ENCODE data around the gene REG4. TPM values are rescaled to one million over a fixed set of nuclear protein-coding genes. Genes with fewer than 3 reads are reported as not detected.
A peak's percentile ranks its signal among the peaks of the same experiment; 100 is the strongest.

Gene REG4
- total RNA-seq, 1 donor from 2014 or later = not detected

DNA sequence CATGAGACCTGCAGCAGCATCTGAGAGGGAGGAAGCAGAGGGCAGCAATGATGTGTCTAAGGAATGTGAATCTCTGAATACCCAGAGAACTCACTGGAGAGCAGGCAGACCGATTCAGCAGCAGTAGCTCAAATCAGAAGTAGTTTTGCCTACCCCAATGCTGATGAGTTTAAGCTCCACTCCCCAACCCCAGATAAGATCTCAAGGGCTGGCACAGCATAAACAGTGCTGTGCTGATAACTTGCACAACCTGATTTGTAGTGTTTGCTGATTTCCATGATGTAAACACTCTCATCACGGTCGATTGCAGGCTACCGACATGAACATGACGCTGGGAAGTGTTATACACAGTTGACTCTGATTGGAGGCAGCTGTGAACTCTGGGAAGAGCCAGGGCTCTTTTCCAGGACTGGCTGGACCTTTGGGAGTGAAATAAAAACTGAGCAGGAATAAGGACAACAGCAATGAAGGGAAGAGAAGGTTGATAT lies 31.3 kb downstream of the REG4 start:
- DNase-seq = peak; percentile 77

DNA sequence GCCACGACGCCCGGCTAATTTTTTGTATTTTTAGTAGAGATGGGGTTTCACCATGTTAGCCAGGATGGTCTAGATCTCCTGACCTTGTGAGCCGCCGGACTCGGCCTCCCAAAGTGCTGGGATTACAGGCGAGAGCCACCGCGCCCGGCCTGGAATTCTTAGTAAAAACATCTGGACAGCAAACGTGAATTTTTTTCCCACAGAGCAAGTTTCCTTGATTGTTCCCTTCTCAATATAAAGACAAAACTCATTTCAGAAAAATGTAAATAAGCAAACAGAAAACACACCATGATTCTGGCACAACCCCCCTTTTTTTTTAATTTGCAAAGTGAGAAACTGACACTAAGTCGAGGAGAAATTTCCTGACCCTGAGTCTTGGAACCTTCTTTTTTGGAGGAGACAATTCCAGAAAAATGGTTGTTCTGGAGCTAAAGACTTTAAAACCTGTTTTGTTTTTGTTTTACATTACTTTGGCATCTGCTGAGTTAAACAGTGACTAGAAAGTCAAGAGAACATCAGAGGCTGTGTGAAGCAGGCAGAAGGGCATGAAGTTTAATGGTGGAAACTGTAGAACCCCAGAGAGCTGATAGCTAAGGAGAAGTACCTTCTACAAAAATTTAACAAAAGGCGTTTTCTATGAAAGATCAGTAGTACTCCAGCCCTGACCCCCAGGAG lies 32.2 kb downstream of the REG4 start:
- DNase-seq = peak; percentile 31

DNA sequence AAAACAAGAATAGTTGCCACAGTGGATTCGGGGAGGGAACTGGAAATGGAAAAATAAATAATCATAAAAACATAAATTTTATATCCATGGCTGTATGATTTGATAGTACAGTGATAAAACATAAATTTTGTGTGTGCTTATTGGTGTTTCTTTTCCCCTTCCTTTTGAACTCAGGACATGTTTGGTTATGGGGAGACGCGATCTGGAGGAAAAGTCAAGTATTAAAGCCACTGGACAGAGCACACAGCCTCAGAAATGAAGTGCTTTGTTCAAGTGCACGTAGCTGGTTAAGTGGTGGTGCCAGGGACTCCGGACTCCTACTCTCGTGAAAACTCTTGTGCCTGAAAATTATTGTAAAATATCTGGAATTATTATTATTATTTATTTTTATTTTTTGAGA lies 32.9 kb downstream of the REG4 start:
- DNase-seq = no peak

DNA sequence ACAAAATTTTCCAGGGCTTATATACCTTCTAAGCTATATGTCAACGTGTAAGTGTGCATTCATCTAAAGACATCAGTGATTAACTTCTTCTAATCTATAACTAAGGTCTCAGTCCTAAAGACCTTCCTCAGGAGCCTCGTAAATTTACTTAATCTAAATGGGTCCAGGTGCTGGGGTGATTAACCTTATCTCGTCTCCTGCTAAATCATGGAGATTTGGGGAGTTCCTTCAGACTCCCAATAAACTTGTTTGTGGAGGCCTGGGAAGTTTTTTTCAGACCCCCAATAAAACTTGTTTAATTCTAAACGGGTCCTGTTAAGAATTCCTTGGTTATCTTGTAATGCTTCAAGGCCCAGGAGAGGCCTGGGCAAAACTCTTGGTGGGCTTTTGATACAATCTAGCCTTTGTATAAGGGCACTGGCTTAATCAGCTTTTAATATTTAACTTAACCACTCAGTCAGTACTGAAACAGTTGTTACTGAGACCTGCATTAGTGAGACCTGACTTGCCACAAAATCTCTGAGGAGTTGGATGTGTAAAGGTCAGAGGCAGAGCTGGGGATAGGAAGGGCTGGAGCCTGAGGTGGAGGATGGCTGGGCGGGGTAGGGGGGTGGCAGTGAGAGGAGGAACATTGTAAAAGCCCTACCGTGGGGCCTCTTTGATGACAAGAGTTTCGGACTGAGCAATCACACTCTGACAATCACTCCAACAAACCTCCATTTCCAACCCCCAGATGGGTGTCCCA lies 36.3 kb downstream of the REG4 start:
- DNase-seq = no peak

DNA sequence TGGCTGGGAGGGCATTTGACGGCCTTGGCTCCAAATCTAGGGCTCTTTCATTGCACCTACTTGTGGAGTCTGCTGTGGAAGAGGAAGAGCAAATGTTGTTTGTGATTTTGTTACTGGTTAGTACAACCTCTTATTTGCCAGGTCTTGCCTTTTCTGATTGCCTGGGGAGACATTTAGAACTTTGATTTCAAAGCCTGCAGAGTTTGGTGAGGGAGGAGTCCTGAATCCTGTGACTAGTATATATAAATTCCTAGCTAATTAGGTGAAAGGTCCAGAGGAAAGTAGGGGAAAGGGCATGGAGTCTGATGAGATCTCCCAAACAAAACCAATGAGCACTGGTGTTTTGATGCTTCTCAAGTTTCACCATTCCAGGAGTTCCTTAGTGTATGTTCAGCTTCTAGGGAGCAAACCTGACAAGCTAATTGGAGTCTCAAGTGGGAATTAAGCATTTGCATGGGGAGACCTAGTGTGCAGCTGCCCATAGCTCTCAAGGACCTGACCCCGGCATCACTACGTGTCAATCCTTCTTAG lies 37.5 kb downstream of the REG4 start:
- DNase-seq = peak; percentile 58

DNA sequence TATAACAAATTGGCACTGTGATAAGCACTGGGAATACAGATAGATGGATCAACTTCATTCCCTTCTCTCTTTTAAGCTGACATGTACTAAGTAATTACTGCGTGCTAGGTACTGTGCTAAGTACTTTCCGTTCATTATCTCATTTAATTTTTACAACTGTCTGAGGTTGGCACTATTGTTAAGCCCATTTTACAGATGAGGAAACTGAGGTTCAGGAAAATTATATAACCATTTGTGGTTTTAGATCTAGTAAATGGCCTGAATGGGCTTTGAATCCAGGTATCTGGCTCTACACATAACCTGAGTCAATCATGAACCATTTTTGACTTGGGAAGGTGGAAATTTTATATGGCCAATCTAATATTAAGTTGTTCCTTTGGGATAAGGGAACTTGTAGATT lies 39.0 kb downstream of the REG4 start:
- no peak for DNase-seq

DNA sequence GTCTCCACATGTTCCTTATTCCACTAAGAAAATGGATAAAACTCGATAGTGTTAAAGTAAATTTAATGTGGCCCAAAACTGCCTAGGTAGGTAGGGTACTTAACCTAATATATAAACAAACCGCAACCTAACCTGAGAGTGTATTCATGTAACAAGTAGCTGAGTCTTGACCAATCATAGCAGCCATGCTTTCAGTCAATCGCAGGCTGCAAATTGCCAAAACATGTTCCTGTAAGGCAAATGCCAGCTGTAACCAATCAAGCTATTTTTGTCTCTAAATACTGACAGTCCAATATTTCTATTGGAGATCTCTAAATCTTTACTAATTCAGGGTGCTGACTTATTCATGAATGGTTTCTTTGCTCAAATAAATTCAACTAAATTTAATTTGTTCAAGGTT lies 39.5 kb downstream of the REG4 start:
- no peak for DNase-seq

DNA sequence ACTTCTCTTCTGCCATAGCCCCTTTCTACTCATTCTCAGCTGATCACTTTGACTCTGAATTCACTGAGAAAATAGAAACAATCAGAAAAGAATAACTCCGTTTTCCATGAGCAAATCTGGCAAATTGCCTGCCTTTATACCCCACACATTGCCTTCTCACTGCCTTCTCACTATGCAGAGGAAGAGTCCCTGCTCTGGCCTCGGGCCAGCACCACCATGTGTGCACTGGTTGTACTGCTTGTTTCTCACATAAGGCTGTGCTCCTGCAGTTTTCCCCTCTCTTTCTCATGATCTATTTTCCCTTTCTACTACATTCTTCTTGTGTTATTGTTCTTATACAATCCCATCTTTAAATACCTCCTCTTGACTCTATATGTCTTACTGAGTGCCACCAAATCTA lies 40.2 kb downstream of the REG4 start:
- peak; percentile 69 for DNase-seq

DNA sequence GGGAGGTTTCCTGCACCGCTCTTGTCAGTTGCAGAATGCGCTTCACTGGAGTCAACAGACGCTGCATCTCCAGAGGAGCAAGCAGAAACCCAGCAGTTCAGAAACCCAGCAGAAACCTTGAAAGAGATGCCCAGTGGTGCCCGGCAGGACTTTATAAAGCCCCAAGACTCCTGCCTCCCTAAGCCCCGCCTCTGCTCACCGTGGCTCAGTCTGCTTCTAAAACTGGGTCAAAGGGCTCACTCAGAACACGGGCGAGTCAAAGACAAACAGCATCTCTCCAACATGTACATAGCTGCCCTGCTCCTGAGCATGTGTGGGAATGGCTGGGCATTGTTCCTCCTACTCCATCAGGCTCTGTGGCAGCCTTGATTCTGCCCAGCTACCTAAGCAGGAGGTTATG lies 42.5 kb downstream of the REG4 start, which contains the start of gene HMGCS2:
Gene HMGCS2, minus strand, starts transcription at position 128 of the 400 bp plus-strand sequence. Its CDS starts 61 bp downstream, at position 67.
- DNase-seq = no peak

DNA sequence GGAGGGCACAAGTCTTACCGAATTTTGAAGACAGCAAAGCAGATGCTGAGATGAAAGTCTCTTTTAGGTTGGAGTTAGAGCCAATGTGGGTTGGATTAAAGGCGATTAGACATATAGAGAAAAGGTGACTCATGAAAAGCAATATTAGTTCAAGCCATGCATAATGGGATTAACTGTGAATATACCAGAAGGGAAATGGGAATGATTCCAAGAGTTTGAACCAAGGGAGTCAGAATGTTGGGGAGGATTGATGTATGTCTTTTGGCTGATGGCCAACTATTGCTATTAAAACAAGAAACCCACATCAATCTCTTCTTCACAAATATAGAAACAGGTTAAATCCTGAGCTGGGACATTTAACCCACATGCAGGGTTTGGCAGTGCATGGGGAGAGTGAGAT lies 43.8 kb downstream of the REG4 start:
- DNase-seq = no peak

DNA sequence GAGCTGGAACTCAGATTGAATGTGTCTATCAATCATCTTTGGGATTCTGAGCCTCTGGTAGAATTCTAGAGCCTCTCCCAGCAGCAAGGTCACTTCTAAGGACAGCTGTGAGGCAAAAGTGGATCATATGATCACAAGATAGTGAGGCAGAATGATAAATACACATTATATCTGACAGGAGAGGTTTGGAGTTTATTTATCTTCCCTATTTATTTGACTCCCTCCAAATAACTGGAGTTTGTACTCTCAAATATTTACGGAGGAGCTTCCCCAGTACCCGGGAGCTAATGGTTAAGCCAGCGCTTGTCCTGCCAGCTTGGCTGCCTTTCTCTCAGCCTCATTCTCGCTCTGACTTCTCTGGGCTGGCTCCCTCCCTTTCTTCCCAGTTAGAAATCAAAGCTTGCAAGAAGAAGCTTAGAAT lies 44.9 kb downstream of the REG4 start:
- no peak for DNase-seq

DNA sequence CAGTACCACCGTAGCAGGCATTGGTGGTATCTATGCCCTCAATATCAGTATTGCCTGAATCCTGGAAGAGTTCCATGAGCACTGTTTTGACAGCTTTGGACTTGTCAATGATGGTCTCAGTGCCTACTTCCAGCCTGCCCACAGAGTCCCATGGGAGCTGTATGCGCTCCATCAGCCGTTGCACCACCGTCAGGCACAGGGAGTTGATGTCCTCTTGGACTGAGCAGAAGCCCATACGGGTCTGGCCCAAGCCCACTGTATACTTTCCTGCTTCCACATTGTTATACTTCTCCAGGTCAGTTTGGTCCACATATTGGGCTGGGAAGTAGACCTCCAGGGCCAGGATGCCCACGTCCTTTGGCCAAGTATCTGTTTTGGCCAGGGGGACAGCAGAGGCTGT lies 47.0 kb downstream of the REG4 start:
- no peak for DNase-seq

DNA sequence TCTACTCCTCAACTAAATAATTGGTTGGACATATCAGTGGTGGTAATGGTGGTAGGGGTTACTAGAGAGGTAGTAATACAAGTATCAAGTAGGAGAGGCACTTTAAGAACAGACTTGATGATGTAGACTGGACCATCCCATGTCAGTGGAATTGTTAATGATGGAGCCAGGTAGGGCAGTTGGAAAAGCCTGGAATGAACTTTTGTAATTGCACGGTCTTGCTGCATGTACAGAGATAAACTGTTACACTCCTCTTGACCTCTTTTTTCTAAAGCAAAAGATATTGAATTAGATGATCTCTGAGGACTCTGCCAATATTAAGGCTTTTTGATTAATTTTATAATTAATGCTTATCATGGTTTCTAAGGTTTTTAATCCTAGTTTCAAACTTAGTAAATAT lies 48.3 kb downstream of the REG4 start:
- DNase-seq = no peak

DNA sequence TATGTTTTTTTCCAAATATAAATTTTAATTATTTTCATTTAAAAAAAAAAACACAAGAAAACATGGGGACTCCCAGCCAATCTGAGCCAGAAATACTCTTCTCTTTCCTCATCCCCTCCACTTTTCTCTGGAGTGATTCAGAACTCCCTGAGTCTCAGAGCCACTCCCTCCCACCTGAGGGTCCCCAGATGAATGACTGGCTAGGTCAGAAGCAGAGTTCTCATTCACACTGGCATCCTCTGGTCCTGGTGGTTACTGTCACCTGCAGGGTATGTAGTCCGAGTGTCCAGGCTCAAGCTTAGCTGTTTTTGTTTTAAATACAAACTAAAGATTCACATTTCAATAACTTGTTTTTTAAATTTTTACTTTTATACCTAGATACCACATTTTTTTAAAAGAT lies 48.9 kb downstream of the REG4 start:
- no peak for DNase-seq

DNA sequence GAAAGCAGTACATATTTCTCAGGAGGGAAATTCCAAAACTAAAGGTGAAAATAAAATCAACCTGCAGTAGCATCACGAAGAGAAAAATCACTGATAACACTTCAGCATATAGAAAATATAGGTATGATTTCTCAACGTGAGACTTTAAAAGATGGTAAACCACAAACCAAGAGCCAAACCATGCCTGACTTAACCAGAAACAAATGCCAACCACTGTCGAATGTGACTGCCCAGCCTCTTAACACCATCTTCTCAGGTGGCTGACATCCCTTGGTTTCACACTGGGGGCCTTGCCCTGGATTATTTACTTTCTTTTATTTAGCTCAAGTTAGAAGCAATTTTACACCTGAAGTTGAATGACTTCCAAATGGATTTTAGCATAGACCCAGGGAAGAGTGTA lies 52.7 kb downstream of the REG4 start:
- DNase-seq = no peak

DNA sequence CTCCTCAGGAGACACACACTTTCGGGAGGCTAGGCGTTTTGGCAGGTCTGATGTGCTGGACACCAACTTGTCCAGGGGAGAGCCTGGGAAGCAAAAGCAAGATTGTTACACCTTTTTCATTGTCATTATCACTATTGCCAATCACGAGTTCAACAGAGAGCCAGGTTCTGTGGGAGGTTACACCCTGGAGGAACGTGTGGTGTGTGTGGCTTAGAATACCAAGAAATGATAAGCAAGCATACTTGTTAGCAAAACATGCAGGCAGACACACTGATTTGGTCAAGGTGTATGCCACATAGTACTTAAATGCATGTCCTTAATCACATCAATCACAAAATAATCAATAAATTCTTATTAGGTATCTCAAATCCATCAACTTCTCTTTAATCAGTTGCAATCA lies 58.7 kb downstream of the REG4 start:
- no peak for DNase-seq

DNA sequence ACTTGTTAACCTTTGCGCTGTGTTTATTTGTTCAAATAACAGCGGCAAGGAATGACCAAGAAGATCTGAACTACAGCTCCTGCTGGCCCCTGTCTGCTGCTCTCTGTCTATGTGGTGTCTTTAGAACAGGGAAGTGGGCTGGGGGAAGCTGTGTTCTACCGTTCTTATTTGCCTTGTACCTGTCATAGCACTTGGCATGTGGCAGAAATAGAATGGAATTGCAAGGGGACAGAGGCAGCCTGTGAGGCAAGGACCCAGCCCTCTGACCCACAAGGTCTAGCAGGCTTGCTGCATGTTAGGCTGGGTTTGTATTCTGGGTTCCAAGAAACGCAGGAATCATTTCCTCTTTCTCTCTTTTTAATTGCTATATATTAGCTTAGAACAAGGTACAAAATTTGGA lies 63.2 kb downstream of the REG4 start:
- DNase-seq = no peak

DNA sequence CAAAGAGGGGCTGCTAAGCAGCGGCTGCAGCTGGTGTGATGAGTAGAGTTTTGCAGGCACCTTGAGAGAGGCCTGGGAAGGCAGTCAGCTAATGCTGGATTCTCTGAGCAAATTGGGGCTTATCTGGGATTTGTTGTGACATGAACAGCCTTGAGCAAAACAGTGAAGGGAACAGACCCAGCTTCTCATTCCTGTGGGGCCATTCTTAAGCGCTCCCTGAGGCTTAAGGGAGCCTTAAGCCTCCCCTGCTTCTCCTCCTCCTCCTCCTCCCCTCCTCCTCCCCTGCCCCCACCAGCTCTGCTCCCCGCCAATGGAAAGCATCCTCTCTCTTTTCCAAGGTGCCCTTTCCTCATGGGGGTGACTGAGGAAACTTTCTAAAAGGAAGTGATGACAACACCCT lies 63.8 kb downstream of the REG4 start:
- peak; percentile 54 for DNase-seq

DNA sequence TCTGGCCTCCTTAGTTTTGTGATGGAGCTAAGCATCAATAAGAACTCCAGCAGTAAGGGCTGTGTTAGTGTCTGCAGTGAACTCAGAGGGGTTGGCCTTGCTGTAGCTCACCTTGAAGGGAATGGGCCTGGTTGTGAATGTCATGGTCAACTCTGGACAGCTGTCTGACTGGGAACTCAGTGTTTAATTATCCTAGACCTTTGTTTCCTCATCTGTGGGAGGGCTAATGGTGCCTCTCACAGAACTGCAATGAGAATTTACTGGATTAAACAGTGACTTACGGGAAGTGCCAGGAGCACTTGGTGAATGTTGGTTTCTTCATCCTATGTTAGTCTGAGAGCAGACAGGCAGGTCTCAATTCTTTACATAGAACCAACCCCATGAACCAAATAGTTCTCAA lies 66.2 kb downstream of the REG4 start:
- no peak for DNase-seq

DNA sequence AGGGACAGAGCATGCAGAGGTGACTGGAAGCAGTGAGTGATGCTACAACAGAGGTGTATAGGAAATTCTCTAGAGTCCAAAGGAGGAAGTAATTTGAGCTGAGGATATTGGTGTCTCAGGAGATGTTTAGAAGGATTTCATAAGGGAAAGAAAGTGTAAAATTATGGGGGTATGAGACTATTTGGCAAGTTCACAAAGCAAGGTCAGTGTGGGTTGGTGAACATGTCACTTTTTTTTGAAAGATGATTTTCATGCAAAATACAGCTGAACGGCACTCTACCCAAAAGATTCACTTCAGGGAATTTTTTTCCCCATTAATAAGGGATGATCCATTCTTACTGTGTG lies 66.7 kb downstream of the REG4 start:
- no peak for DNase-seq
